ENCODE results near the gene VEPH1.

Gene VEPH1

GRCh38 chr3:157423337-157423736, 79.9 kb downstream of the VEPH1 start:
- DNase-seq = no peak

DNA sequence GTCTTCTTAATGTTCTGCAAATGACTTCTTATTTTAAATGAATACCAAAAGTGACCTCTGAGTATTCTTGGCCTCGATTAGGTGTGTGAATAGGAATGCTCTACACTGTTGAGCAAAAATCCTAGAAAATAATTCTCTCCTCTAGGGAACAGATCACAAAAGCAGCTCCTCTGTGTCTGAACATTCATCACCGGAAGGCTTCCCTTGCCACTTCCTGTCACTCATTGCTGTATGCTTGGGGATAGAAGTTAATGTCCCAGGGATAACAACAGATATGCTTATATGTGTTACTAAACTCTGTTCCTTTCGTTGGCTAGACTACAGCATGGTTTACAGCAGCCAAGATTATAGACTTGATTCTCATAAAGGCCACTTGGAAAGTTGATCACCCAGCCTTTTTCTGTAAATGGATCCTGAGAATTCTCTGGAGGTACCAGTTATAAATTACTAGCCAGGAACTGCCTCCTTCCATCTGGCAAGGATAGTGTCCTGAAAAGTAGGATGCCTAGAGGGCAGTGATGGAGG, 82.5 kb downstream of the VEPH1 start:
- peak; percentile 67 for DNase-seq

DNA sequence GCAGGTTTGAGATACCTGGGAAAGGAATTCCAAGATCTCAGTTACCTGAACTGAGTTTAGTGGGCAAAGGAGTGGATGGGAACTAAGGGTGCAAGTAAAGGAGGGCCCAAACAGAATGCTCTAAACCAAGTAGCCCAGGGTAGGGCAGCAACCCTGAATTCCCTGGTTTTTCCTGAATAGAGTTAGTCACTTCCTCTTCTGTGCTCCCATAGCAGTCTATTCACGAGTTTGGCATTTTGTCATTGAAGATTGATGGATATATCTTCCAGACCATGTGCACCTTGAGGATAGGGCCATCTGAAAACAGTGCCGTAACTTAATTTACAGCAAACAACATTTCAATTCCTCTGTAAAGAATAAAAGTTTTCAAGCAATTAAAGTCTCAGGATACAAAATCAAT, 85.1 kb downstream of the VEPH1 start:
- no peak for DNase-seq

DNA sequence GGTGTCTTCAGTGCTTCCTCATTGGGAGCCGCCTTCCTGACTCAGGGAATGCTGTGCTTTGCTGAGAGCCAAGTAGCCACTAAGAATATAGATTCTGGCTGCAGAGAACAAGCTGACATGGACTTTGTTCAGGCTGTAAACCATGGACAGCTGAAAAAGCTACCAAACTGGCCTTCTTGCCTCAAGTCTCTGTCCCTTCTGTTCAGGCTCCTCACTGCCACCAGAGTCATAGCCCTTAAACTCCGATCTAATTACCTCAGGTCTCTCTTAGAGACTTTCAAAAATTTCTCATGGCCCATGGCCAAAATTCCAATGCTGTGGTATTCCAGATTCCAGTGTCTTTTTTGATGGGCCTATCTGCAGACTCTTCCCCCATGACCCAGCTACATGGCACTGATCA, 86.0 kb downstream of the VEPH1 start:
- DNase-seq = no peak

DNA sequence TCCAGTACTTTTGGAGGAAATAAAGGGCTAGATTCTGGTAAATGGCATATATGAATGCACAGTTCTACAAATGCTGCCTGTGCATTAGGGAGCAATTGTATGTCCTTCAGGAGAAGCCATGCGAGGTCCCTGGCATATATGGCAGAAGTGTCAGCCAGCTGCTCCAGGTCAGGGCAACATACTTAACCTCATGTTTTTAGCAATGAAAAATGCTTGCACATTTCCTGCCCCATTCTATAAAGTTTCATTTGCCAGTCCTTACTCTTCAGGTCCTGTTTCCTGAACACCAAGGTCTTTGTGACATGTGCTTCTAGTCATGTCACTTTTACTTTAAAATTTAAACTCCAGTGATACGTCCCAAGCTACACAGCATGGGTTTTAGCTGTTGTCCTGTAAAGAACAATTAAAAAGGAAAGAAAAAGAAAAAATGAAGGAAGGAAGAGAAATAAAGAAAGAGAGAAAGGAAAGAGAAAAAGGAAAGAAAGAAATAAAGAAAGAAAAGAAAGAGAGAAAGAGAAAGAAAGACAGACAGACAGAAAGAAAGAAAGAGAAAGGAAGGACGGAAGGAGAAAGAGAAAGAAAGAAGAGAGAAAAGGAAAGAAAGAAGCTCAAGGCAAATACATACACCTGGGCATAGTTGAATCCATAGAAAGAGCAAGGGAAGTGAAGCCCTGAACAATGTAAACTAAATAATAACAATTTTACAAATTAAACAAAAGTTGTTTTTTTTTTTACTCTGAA, 86.7 kb downstream of the VEPH1 start:
- DNase-seq = no peak

DNA sequence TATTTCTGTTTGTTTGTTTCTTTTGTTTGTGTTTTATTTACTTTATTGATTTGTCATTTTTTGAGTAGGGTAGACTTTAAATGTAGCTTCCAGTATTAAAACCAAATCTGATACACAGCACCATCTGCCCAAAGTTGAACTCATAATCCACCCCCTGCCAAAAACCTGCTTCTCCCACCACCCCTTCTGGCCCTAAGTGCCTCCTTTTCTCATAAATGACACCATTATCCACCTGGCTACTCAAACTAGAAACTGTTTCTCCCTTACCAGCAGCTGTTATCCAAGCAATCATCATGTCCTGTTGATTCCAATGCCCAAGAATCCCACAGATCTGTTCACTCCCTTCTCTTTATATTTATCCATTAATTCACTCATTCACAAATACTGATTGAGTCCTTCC, 88.4 kb downstream of the VEPH1 start:
- peak; percentile 62 for DNase-seq

DNA sequence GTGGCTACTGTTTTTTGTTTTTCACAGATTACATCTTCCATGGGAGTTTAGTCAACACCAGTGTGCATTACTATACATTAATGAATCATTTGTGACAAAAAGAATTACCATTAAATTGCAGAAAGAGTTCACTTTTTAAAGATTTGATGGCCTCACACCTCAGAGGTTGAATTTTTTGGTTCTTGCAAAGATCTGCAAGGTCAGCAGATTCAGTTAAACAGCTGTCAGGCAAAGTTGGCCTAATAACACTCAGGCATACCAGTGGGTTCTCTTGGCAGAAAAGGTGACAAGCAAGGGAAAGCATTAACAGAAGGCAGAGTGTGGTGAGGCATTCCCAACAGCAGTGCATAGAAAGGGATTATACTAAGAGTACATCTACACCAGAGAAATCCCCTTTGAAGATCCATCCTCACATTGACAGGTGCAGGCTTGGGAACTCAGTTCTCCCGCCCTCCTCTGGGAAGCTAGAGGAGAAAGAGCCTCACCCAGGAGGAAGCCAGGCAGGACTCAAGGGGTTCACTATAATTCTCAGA, 90.8 kb downstream of the VEPH1 start:
- no peak for DNase-seq

GRCh38 chr3:157410945-157411344, 92.3 kb downstream of the VEPH1 start:
- peak; percentile 18 for DNase-seq

DNA sequence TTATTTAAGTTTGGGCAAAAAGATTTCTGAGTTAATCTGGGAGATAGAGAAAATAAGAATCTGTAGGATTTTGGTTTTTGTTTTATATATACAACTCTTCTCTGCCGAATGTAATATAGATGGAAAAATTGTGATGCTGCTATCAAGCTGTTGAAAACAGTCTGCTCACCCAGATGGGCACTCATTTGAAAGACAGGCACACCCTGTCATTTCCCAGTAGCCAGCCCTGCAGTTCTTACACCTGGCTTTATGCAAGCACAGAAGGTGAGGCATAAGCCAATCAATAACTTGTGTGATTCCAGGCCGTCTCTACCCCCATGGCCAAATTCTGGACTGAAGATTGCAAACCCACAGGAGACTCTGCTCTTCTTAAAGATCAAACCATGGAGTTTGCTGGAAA, 93.7 kb downstream of the VEPH1 start:
- DNase-seq = peak; percentile 28

DNA sequence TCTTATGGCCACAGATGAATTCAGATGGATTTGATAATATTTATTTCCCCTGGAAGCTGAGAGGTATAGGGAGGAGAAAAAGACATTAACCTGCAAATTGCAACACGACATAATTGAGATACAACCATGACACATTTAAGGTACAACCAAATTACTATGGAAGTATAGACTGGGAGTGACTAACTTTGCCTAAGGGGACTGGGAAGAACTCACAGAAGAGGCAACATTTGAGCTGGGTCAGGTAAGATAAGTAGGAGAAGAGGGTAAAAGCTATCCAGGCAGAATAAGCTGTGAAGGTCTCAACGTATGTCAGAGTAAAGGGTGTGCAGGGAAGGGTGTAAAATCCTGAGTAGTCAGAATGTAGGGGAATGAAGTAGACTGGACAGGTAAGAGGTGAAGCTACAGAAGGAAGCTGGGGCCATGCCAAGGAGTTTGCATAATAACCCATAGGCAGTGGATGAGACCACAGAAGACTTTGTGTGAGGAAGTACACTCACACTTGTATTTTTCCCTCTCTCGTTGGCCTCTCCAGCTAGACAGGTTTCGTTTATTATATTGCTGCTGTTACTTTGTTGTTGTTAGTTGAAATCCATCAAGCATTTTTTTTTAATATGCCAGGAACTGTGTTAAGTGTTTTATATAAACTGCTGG, 94.6 kb downstream of the VEPH1 start:
- DNase-seq = peak; percentile 9

GRCh38 chr3:157407769-157408168, 95.4 kb downstream of the VEPH1 start:
- DNase-seq = no peak

GRCh38 chr3:157406394-157406793, 96.8 kb downstream of the VEPH1 start:
- DNase-seq = no peak

DNA sequence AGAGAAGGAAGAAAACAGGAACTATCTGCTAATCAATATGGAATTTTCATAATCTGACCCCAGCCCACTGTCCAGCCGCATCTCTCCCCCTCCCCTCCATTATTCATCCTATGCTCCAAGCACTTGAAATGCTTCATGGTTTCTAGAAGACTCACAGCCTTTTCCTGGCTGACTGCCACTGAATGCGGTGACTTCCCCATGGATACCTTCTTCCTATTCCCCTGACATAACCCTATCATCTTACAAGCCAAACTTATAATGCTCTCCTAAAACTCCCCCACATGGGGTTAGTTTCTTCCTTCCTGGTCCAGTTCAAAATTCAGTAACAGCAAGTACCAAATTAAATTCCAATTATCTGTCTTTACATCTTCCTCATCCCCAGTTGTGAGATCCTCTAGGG, 97.8 kb downstream of the VEPH1 start:
- no peak for DNase-seq

GRCh38 chr3:157404381-157404780, 98.8 kb downstream of the VEPH1 start:
- DNase-seq = no peak

DNA sequence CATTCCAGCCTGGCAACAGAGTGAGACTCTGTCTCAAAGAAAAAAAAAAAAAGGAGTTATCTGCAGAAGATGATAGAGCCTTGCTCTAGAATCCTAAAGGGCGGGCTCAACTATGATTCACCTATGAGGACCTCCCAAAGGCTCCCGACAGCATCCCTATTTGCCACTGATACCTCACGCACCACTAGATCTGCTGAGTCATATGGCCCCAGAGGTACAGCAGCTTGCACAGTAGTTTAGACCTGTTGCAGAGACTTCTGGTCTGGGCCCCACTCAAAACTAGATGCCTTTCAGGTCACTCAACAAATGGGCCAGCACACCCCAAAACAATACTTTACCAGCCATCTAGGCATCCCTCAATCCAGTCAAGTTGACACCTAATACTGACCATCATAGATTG, 104.6 kb downstream of the VEPH1 start:
- no peak for DNase-seq

DNA sequence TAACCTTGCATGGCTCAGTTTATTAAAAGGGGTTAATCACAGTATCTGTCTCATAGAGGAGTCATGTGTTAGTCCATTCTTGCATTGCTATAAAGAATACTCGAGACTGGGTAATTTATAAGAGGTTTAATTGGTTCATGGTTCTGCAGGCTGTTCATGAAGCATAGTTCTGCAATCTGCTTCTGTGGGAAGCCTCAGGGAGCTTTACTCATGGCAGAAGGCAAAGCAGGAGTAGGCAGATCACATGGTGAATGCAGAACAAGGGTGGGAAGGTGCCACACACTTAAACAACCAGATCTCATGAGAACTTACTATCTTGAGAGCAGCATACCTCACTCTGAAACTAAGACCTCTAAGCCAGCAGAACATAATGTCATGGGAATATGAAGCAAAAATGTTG, 108.8 kb downstream of the VEPH1 start:
- DNase-seq = no peak

DNA sequence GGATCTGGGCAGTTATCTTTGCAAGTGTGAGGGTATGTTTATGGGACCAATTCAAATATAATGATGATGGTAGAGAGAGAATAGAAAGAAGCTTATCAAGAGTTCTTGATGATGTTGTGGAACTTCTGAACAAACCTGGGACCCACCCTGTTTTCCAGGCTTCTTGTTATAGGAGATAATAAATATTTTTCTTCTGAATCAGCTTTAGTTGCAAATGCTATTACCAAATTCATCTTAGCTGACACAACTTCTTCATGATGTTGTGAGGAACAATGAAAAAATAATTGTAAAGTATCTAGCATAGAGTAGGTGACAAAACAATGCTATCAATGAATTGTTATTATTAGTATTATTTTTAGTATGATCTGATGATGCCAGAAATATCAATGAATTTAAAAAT, 110.1 kb downstream of the VEPH1 start:
- DNase-seq = no peak

- DNase-seq = no peak
Observed at GRCh38 chr3:157392104-157392503, 111.1 kb downstream of the VEPH1 start.

DNA sequence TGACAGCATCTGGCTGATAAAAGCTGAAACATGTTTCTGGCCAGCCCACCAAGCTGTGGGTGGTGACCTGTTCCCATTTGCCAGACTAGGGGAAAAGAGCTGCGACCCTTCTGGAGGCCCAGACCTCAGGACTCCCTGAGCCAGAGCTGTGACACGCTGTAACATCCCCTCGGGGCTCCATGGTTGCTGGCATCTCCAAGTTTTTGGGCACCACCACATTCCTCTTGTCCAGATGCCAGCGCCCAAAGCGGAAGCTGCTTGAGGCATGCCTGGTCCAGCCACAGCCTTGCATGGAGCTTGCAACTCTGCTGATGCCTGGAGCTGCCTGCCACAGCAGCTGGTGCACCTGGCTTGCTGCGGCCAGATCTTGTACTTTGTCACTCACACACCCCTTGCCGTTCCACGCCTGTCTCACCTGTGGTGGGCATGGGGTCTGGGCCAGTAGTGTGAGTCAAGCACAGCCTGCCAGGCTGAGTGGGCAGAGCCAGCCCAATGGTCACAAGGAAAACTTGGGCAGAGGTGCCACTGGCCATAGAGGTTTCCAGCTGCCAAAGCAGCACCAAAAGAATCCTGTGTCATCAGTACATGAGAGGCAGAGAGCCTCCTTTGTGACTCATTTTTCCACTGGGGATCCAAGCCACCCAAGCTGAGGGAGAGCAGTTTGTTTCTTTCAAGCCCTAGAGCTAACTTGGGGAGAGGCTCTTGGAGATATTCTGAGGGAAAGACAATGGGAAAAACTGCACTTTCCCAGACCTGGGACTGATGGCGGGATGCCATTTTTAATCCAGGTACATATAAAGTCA, 112.3 kb downstream of the VEPH1 start:
- no peak for DNase-seq

- no peak for DNase-seq
Observed at GRCh38 chr3:157388976-157389375, 114.2 kb downstream of the VEPH1 start.

GRCh38 chr3:157387708-157388435, 115.3 kb downstream of the VEPH1 start:
- peak; percentile 52 for DNase-seq

DNA sequence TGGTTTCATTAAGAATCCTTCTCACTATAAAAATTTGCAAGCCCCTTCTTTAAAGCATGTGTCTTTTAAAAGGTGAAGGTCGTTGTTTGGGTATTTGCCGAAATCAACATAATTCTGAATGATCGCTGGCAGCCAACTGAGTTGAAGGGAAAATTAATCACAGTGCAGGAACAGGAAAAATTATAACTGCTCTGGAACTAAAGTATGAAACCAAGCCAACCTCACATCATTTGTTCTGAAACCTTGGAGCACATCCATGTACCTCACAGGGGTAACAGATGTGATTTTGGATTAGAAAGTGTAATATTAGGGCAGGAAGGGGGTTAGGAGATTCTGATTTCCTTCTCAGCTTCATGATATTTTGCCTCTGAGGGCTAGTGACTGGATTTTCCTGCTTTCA, 118.7 kb downstream of the VEPH1 start:
- DNase-seq = no peak

DNA sequence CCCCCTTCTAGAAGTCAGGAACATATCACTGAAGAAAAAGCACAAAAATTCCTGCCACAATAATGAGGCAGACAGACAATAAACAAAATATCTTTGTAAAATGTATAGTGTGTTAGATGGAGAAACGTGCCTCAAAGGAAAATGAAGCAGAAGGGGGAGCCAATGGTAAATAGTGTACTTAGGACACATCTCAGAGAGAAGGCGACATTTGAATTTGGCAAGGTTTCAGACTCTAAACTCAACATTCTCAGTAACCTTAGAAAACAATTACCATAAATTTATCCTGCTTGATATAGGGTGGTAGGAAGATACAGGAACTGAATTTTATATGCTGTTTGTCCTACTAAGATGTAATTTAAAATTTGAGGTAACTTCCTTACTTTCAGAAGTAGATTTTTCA, 119.2 kb downstream of the VEPH1 start:
- DNase-seq = no peak

Data from NCI-H69 (cell line).